Upper lobe of right lung (tissue), 1 donor: ENCODE measurements around the gene DPEP2NB. TPM values are rescaled to one million over a fixed set of nuclear protein-coding genes. Genes with fewer than 3 reads are reported as not detected.

Experiments used
- ATAC-seq: fragments of 200-7000 bp; cut with Tn5 transposase; one replicate; pipeline ENCODE4 v1.9.1; 2020; ENCODE audit warnings: mild to moderate bottlenecking, moderate library complexity
- DNase-seq: peaks from one replicate; pipeline ENCODE4 v3.0.0-alpha.2; 2020
- H3K27ac ChIP-seq: fragments of 200-600 bp; one replicate; pipeline ENCODE4 v1.8.0; 2022
- H3K27me3 ChIP-seq: fragments of 200-600 bp; one replicate; pipeline ENCODE4 v1.8.0; 2022; ENCODE audit warnings: mild to moderate bottlenecking
- H3K36me3 ChIP-seq: fragments of 200-600 bp; one replicate; pipeline ENCODE4 v1.8.0; 2022
- H3K4me1 ChIP-seq: fragments of 200-600 bp; one replicate; pipeline ENCODE4 v1.8.0; 2022
- H3K4me3 ChIP-seq: fragments of 200-600 bp; one replicate; pipeline ENCODE4 v1.8.0; 2022; ENCODE audit warnings: mild to moderate bottlenecking
- H3K9me3 ChIP-seq: fragments of 200-600 bp; one replicate; pipeline ENCODE4 v1.8.0; 2022
- intact Hi-C: fragments of 100-400 bp; cut with DNase I; formaldehyde crosslinking; loops from one replicate; pipeline ENCODE4 v1.11.0; 2022
- long read RNA-seq: library from polyadenylated mRNA; unstranded; transcript quantifications from one replicate; pipeline ENCODE4 v2.0.0, GENCODE V29; 2021
- total RNA-seq: library from RNA; stranded (reverse); fragmentation: NEBNext Ultra II Directional; extraction: Animal tissue kit (Norgen Biotek cat#: 25700); gene quantifications from one replicate; pipeline ENCODE4 v1.2.1, GENCODE V29; 2021
- TF ChIP-seq, protein P1 (sequence below): fragments of 200-600 bp; IDR thresholded peaks from one replicate; pipeline ENCODE4 v1.8.0; 2022; ENCODE audit warnings: antibody characterized with exemption
- donor health status: DM: no; HTN: yes; CAD: no; lungs with severe emphysema.

The DPEP2NB gene, protein sequence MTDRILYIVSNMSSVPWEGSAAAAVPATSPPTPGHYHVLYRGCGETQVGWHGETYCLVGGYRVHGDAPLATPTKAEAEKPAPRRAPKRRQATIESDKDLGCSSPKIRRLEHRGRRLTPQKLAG
- total RNA-seq: not detected
- long read RNA-seq: 0 reads

DNA sequence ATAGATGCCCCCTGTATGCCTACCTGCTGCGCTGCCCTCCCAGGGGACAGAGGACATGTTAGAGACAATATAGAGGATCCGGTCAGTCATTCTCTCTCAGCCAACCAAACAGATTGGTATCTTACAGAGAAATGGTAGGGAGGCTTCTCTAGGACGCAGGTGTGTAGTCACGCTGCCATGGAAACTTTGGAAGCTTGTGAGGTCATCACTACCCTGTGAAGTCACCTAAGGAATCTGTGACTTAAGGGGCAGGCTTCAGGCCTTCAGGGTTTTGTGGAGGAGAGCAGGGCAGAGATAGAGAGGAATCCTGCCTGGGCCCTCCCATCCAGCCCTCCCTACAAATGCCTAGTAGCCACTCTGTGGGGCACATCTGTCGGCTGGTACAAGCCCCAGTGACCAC lies at the start of gene DPEP2NB:
Gene DPEP2NB (minus strand): TSS at position 231 of the 400 bp plus-strand sequence. CDS start 141 bp downstream, at position 90.
- intact Hi-C loops: no loop called here
- no peak for ATAC-seq

DNA sequence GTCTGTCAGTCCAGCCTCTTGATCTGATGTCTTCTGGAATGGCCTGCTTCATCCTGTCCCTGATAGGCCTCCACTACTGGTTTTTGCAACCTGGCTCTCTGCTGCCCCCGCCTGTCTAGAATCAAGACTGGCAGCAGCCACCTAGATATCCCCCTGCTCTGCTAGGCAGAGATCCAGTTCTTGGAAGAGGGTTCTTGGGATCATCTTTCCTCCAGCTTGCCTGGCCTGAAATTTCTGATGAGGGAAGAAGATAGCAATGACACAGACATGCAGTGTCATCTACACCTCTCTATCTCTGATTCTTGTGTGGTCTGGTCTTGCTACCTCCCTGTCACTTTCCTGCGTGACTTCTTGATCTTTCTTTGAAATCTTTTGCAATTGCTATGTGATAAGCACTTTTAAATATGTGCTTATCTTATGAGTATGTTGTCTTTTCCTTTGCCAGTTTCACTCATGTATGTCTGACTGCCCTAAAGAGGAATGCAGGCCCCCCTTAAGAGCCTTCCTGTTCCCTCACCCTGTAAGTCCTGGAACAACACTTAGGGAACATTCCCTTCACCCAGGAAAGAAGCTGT lies 49.2 kb upstream of the DPEP2NB start:
- Histone ChIP-seq H3K36me3 (peaks cover 13% of the 10 kb centered on the region), H3K27ac (peak overlapping the region; percentile 88), H3K4me1 (peaks cover 48% of the 10 kb centered on the region), H3K9me3 (no peaks in the 10 kb centered on the region), H3K4me3 (no peak overlapping the region), H3K27me3 (no peaks in the 10 kb centered on the region)
- peak; percentile 81 for ATAC-seq
- TF ChIP-seq, protein P1, sequence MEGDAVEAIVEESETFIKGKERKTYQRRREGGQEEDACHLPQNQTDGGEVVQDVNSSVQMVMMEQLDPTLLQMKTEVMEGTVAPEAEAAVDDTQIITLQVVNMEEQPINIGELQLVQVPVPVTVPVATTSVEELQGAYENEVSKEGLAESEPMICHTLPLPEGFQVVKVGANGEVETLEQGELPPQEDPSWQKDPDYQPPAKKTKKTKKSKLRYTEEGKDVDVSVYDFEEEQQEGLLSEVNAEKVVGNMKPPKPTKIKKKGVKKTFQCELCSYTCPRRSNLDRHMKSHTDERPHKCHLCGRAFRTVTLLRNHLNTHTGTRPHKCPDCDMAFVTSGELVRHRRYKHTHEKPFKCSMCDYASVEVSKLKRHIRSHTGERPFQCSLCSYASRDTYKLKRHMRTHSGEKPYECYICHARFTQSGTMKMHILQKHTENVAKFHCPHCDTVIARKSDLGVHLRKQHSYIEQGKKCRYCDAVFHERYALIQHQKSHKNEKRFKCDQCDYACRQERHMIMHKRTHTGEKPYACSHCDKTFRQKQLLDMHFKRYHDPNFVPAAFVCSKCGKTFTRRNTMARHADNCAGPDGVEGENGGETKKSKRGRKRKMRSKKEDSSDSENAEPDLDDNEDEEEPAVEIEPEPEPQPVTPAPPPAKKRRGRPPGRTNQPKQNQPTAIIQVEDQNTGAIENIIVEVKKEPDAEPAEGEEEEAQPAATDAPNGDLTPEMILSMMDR: peak; percentile 87
- peak; percentile 89 for DNase-seq
- intact Hi-C loops: no loop called here

More for the DNA sequence above, at the start of gene DPEP2NB:
- DNase-seq: no peak
- Histone ChIP-seq H3K4me1 (peaks cover 9% of the 10 kb centered on the region), H3K27me3 (no peaks in the 10 kb centered on the region), H3K4me3 (no peak within 1 kb of the TSS), H3K27ac (no peak within 1 kb of the TSS), H3K36me3 (no peaks in the 10 kb centered on the region), H3K9me3 (no peaks in the 10 kb centered on the region)
- TF ChIP-seq, protein P1: no peak

DNA sequence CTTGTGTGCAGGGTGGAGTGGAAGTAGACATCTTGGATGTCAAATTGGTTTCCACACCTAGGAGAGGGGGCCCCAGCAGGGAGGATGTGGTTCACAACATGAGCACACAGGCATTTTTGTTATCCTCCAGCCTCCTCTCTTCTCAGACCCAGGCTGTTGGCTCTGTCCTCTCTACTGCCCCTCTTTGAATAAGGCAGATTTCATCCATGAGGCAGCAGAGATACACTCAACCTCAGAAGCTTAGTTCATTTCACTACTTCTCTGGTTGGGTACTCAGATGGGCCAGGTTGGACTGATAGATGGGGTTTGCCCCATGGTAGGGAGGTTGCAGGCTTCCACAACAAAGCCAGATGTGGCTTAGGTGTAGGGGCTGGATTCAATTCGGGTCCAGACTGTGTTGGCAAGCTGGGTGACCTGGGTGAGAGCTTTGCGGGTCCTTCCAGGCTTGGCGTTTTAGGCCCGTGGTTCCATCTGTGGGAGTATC lies 47.2 kb upstream of the DPEP2NB start:
- no peaks in the 10 kb centered on the region for H3K9me3 ChIP-seq
- no peaks in the 10 kb centered on the region for H3K27me3 ChIP-seq
- no peak for ATAC-seq
- peaks cover 14% of the 10 kb centered on the region for H3K36me3 ChIP-seq
- no peak for DNase-seq
- TF ChIP-seq, protein P1: no peak
- H3K4me1 ChIP-seq: peaks cover 33% of the 10 kb centered on the region
- H3K4me3 ChIP-seq: no peak overlapping the region
- peak overlapping the region; percentile 61 for H3K27ac ChIP-seq
- intact Hi-C loops: no loop called here

DNA sequence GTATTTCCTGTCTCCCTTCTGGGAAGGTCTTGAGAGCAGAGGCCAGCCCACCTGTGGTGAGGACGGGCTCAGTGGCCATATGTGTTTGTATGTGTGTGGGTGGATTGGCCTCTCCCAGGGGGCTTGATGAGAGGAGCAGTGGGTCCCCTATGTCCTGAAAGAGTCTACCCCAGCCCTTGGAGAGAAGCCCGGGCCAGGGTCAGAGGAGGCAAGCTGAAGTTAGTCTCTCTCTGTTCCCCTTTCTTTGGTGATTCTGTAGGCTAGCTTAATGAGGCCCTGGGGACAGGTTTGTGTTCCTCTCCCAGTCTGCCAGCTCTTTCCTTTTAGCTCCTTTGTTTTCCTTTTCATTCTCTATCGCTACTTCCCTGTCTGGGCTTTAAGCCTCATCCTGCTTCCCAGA lies 45.7 kb upstream of the DPEP2NB start:
- intact Hi-C loops: no loop called here
- no peak for DNase-seq
- TF ChIP-seq, protein P1: no peak
- H3K27ac ChIP-seq: peak overlapping the region; percentile 63
- H3K4me3 ChIP-seq: no peak overlapping the region
- no peak for ATAC-seq
- peaks cover 27% of the 10 kb centered on the region for H3K4me1 ChIP-seq
- no peaks in the 10 kb centered on the region for H3K9me3 ChIP-seq
- peaks cover 25% of the 10 kb centered on the region for H3K36me3 ChIP-seq
- no peaks in the 10 kb centered on the region for H3K27me3 ChIP-seq

DNA sequence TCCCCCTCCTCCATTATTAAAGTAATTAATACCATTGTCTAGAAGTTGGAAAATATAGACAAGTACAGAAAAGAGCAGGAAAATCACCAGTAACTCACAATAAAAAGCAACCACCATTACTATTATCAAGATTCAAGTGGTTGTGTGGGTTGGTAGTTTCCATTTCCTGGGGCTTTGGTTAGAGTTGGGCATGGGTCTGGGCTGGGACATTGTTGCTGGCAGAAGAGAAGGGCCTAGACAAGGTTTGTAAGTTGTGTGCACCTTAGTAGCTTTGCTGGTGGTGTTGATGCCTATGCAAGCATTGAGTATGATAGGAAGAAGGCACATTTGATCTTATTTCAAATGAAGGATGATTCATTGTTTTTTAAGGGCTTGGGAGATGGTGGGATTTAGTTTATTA lies 44.1 kb upstream of the DPEP2NB start:
- Histone ChIP-seq H3K36me3 (peaks cover 29% of the 10 kb centered on the region), H3K4me3 (no peak overlapping the region), H3K4me1 (peaks cover 18% of the 10 kb centered on the region), H3K9me3 (no peaks in the 10 kb centered on the region), H3K27ac (no peak overlapping the region), H3K27me3 (no peaks in the 10 kb centered on the region)
- ATAC-seq: no peak
- TF ChIP-seq, protein P1: no peak
- DNase-seq: no peak
- intact Hi-C loops: no loop called here
